Measurements from ENCODE around the gene CASP10.

DNA sequence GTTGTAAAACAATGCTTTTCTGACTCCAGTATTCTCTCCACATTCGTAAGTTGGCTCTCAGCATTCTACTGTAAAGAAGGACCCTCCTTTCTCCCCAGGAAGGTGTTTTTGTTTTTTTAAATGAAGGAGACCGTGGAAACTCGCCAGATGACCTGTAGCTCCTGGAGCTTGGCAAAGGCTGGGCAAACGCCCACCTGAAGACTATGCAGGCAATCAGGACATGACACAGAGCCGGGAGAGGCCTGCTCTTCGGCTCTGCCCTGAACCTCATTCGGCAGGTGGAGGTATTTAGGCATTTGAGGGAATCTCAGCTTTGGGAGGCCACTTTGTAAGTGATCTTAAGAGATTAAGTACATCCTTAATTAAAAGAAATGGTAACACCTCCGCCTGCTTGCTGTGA lies 17.4 kb downstream of the CASP10 start:
- TF ChIP-seq POLR2AphosphoS5 (IDR thresholded peaks at IDR 0.05; ENCODE audit: low read depth): no peak
- TF ChIP-seq, protein P1, sequence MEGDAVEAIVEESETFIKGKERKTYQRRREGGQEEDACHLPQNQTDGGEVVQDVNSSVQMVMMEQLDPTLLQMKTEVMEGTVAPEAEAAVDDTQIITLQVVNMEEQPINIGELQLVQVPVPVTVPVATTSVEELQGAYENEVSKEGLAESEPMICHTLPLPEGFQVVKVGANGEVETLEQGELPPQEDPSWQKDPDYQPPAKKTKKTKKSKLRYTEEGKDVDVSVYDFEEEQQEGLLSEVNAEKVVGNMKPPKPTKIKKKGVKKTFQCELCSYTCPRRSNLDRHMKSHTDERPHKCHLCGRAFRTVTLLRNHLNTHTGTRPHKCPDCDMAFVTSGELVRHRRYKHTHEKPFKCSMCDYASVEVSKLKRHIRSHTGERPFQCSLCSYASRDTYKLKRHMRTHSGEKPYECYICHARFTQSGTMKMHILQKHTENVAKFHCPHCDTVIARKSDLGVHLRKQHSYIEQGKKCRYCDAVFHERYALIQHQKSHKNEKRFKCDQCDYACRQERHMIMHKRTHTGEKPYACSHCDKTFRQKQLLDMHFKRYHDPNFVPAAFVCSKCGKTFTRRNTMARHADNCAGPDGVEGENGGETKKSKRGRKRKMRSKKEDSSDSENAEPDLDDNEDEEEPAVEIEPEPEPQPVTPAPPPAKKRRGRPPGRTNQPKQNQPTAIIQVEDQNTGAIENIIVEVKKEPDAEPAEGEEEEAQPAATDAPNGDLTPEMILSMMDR (IDR thresholded peaks at IDR 0.05; ENCODE audit: insufficient read depth, low read length): no peak
- no peak for TF ChIP-seq REST (IDR thresholded peaks at IDR 0.05; ENCODE audit: insufficient replicate concordance, low read depth)
- no peak for TF ChIP-seq GABPA (IDR thresholded peaks at IDR 0.05; ENCODE audit: low read depth)
